HCT116 (cell line): ENCODE data around the gene FOXN3.

Experiments
- ATF3 ChIP-seq: IDR thresholded peaks from 2 replicates; pipeline ENCODE4 v1.6.1; 2012
- CTCF ChIP-seq, 3 experiments: fragments of 200-600 bp in 1 of 3; sonication (generic) in 1 of 3; IDR thresholded peaks in 2 of 3; conservative IDR thresholded peaks in 1 of 3; 2 replicates each; pipeline ENCODE4 v1.5.1; 2012 to 2017; ENCODE audit warnings: low read depth in 2 of 3, low read length in 2 of 3, antibody characterized with exemption in 1 of 3, borderline replicate concordance in 1 of 3, control low read depth in 1 of 3, mild to moderate bottlenecking in 1 of 3, mixed read lengths in 1 of 3, mixed run types in 1 of 3, moderate library complexity in 1 of 3; ENCODE audit not compliant: insufficient read depth in 1 of 3
- EZH2phosphoT487 ChIP-seq: fragments of 200-600 bp; IDR thresholded peaks from 2 replicates; pipeline ENCODE4 v1.6.1; 2018; ENCODE audit warnings: antibody characterized with exemption, borderline replicate concordance
- MAX ChIP-seq: IDR thresholded peaks from 2 replicates; pipeline ENCODE4 v1.6.1; 2012
- POLR2A ChIP-seq: IDR thresholded peaks from 2 replicates; pipeline ENCODE4 v1.7.0; 2011; ENCODE audit warnings: borderline replicate concordance; ENCODE audit not compliant: insufficient read depth, insufficient read length; ENCODE audit errors: extremely low read depth
- REST ChIP-seq: IDR thresholded peaks from 2 replicates; pipeline ENCODE4 v1.6.1; 2012; ENCODE audit warnings: low read depth
- SIN3A ChIP-seq: IDR thresholded peaks from 2 replicates; pipeline ENCODE4 v1.6.1; 2012; ENCODE audit warnings: low read depth
- YY1 ChIP-seq: IDR thresholded peaks from 2 replicates; pipeline ENCODE4 v1.6.1; 2011; ENCODE audit warnings: low read length, low read depth, moderate library complexity, mild to moderate bottlenecking; ENCODE audit not compliant: insufficient replicate concordance; ENCODE audit errors: extremely low read depth

- TF ChIP-seq EZH2phosphoT487 (no peak), REST (no peak), SIN3A (no peak), POLR2A (no peak), ATF3 (no peak), CTCF (IDR thresholded peaks at IDR 0.05 in 2 of 3, conservative IDR thresholded peaks at IDR 0.05 in 1 of 3; ENCODE audit: borderline replicate concordance in 1 of 3, insufficient read depth in 1 of 3, low read depth in 2 of 3, low read length in 2 of 3) (no peak), YY1 (no peak), MAX (no peak)
Measured at GRCh38 chr14:89167705-89168104, 249.3 kb downstream of the FOXN3 start.
